HT1080 (cell line): ENCODE results near the gene SDCBP2. TPM values are rescaled to one million over a fixed set of nuclear protein-coding genes. Genes with fewer than 3 reads are reported as not detected.

Experiments used
- DNase-seq: peaks from one replicate; pipeline ENCODE4 v3.0.0-alpha.2; 2015; ENCODE audit warnings: low read depth
- total RNA-seq: library from RNA; depleted of rRNA; stranded (reverse); fragments of >200 nt; shearing (Covaris generic); gene quantifications from 2 replicates; pipeline ENCODE4 v1.2.3, GENCODE V29; 2014; rRNA removed

The SDCBP2 gene
- total RNA-seq, 1 experiment from 2014 or later: 1.1 TPM

DNA sequence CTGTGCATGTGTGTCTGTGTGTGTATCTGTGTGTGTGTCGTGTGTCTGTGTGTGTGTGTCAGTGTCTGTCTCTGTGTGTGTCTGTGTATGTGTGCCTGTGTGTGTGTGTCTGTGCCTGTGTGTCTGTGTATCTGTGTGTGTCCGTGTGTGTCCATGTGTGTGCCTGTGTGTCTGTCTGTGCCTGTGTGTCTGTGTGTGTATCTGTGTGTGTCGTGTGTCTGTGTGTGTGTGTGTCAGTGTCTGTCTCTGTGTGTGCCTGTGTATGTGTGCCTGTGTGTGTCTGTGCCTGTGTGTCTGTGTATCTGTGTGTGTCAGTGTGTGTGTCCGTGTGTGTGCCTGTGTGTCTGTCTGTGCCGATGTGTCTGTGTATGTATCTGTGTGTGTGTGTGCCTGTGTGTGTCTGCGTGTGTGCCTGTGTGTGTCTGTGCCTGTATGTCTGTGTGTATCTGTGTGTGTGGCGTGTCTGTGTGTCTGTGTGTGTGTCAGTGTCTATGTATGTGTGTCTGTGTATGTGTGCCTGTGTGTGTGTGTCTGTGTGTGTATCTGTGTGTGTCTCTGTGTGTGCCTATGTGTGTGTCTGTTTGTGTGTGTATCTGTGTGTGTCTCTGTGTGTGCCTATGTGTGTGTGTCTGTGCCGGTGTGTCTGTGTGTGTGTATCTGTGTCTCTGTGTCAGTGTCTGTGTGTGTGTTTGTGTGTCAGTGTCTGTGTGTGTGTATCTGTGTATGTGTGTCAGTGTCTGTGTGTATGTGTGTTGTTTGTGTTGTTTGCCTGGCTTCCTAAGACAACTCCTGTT lies 51.2 kb downstream of the SDCBP2 start:
- no peak for DNase-seq

DNA sequence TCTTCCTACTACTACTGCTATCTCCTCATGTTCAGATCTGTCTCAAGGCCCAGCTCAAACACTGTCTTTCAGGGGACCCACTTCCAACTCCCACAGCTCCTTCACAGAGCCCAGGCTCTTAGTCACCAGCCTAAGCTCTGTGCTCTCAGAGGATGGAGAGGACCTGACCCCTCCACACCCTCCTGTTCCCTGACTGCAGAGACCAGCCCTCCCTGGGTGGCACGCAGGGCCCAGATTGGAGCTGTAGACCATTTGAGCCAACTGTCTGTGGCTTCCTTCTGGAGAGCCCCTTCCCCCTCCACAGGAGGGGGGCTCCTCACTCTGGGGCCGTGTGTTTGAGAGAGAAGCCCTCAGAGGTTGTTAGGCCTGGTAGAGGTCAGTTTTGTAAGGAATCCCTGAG lies 53.0 kb downstream of the SDCBP2 start:
- DNase-seq: no peak

DNA sequence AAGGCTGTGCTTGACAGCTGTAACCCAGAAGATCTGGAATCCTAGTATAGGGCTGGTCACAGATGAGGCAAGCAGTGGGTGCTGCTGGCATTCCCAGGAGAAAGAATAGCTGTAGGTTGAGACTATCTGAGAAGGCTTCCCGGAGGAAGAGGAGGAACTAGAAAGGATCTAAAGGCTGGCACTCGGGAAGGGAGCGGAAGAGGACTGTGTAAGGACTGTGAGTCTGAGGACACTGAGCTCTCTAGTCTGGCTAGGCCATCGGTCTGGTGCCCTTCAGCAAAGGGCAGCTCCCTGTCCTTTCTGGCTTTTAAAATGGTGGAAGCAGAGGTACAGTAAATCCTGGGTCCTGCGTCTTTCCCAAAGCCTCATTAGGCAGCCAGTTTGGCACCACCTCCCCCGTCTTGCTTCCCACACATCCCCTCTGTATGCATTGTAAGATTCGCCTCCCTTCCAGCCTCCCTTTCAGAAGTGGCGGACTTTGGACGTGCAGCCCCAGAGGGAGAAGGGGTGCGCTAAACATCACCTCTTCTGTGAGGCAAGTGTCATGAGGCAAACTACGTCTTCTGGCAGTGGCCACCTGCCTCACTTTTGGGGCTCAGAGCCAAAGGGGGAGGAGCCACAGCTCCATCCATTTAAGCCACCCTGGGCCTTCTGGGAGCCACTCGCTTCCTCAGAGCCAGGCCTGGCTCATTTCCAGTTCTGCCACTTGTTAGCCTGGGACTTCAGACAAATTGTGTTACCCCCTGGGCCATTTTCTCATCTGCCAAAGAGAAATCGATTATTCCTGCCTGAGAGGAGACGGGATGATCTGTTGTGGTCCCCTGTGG lies 54.2 kb downstream of the SDCBP2 start:
- no peak for DNase-seq

DNA sequence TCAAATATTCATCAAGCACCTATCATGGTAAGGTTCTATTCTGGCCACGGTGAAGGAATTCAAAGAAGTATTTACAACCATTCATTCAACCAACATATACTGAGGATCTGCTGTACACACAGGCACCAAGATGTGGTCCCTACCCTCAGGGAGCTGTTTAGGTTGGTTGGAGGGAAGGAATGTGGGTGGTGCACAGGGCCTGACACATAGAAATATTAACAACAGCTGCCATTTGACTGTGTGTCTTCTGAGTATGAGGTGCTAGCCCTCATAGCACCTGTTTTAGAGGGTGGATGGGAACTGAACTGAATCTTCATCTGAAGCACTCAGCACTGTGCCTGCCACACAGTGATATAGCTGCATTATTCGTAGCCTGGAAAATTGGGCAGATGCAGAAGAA lies 55.6 kb downstream of the SDCBP2 start:
- no peak for DNase-seq

DNA sequence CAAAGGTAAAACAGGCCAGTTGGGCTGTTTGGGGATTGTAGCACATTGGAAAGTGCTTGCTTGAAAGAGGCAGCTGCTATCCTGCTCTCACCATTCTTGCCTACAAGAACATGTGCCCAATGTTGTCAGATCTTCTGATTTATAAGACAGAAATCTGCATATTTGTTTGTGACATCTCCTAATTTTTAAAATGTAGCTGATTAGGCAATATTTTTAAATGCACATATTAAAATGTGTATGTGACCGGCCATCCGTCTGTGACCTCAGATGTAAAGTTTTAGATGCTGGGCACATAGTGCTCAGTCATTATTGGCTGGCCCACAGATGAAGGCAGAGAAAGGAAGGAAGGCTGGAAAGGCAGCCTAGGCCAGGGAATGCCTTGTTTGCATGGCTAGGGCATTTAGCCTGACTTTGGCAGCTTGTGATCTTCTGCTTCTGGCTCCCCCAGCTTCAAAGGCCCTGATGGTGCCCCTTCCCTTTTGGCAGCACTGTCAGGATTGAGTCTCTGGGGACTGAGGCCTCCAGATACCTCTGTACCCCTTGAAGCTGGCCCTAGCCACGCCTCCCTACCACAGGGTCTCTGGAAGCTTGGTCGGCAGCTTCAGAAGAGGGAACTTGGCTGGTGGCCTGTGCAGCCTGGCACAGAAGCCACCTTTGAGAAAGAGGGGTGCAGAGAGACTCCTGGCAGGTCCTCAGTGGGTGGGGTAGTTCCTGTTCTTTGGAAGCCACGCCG lies 56.4 kb downstream of the SDCBP2 start:
- no peak for DNase-seq

DNA sequence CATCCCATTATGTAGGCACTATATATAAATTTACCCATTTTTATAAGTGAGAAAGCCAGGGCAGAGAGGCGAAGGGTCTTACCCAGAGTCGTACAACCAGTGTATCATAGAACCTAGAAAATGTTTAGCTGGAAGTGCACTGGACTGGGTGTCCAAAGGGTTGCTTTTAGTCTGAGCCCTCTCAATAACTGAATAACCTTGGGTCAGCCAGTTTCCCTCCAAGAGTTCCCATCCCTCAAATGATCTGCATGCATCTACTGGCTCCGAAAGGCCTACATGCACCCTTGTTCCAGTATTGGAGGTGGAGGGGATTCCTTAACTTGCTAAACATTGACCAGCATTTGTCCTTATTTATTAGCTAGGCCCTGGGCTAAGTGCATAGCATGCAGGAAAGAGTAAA lies 59.1 kb downstream of the SDCBP2 start:
- DNase-seq: no peak

DNA sequence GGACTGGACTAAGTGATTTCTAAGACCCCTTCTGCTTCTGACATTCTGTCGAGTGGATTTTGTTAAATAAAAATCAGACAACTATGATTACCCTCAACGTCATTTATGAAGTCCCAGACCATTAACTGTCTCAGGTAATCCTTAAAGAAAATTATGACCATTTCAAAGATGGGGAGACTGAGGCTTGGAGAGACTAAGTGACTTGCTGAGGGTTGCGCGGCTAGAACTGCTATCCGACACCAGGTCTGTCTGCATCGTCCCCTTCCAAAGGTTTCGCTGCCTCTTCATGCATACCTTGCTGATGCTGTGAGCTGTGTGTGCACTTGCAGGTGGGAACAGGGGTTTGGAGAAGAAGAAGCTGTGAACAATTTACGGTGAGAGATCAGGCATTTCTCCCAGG lies 59.7 kb downstream of the SDCBP2 start:
- no peak for DNase-seq

DNA sequence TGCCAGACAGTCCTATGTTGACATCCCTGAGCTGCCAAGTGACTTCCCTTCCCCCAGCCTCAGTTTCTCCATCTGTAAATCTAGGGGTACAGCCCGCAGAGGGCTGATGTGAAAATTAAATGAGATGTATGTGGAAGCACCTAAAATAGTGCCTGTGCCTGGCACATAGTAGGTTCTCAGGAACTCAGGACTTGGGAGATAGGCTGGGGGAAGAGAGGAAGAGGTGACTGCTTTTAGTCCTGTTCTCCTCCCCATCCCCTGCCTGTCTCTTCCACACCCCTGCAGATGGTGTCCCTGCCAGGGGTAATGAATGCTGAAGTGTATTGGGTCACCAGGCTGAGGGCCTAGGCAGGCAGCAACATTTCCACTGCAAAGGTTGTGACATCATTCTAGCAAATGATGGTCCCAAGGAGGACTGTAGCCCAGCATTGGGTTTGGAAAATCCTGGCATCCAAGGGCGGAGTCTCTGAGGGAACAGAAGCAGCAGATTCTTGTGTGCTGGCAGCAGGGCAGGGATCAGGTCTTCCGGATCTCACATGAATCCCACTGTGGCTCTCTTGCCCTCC lies 61.0 kb downstream of the SDCBP2 start:
- no peak for DNase-seq

DNA sequence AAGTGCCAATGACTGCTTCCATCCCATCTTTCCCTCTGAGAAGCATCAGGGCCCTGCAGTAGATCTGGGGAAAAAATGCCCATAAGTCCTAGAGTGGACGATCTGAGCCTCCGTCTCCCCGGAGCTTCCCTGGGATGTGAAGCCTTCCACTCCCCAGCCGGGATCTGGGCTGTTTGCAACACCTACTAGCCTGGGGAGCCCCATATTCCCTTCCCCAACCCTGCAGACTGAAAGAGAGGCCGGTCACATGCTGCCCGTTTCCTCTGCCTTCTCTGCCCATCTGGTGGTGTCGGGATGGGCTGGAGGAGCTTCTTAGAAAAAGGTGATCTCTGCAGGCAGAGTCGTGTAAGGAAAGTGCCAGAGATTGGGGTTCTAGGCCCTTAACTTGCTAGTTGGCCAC lies 61.8 kb downstream of the SDCBP2 start:
- no peak for DNase-seq

DNA sequence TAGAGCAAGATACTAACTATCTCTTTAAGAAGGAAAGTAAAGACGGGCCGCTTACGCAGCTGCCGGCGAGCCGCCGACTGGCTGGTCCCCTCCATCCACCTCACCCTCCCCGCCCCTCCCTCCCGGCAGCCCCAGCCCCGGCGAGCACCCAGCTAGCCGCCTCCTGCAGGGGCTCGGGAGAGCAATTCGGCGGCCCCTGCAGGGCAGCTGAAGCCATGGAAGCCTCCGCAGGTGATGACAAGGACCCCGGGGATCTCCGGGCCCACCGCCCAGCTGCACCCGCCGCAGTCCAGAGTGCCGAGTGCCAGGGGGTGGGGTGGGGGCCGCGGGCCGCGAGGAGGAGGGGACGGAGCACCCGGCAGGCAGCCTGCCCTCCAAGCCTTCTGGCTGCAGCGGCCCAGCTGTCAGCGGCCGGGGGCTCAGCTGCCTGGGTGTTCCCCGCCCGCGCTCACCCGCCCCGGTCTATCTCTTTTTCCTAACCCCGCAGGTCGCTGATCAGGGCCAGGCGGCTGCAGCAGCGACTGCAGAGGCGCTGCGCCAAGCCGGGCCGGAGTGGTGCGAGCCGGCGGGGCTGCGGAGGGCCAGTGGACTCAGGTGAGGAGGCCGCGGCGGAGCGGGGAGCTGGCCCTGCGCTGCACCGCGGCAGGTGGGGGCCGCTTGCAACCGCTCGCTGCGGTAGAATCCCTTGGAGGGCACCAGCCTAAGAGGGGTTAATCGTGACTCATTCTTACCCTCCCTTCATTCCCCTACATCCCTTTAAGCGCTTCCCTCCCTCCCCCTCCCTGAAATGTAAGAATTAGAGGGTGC lies 62.6 kb downstream of the SDCBP2 start, which contains the start of gene SNPH:
Gene SNPH, plus strand, starts transcription at position 128 of the 807 bp plus-strand sequence. CDS start 29,946 bp downstream, outside the sequence.
- peak; percentile 87 for DNase-seq

DNA sequence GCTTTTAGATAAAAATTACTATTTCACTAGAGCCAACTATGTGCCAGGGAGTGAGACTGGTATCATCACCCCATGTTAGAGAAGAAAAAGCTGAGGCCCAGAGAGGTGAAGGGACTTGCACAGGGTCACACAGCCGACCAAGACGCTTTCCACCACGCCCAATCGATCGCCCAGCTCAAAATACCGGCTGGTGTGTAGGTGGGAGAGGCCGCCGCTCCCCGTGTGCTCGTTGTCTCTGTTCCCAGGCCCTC lies 63.1 kb downstream of the SDCBP2 start:
- DNase-seq: no peak

DNA sequence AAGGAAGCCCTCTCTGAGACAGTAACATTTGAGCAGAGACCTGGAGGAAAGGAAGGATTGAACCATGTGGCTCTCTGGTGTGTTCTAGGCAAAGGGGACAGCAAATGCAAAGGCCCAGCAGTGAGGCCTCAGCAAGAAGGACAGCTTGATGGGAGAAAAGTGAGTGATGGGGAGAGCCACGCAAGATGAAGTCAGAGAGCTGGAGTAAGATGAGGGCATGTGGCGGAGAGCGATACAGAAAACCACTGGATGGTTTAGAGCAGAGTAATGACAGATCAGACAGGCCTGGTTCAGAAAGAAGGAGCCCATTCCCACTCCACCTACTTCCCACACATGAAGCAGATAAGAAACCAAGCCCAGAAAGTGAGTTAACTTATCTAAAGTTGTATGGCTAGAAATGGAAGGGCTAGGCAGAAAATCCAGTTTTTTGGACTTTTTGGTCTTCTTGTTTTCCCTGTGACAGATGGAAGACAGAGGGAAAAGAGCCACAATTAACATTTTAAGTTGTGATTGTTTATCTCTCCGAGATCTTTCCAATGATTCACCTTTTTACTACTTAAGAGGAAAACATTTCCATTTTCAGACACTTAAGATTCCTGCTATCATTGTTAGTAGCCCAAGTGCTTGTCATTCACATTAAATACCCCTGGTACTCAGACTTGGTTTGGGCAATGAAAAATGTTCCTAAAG lies 63.6 kb downstream of the SDCBP2 start:
- DNase-seq: no peak

DNA sequence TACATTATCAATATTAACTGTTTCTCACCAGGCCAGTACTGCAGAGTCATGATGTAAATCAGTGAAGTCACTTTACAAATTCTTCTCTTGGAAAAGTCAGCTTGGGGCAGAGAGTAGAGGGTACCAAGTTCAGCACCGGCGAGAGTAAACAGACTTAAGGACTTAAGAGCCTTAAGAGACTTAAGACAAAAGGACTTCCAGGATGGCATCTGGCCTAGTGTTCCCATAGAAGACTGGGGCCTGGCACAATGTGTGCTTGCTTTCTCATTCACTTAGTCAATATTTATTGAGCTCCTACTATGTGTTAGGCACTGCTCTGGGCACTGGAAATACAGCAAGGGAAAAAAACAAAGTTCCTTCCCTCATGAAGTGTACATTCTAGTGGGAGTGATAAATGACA lies 64.2 kb downstream of the SDCBP2 start:
- DNase-seq: no peak

DNA sequence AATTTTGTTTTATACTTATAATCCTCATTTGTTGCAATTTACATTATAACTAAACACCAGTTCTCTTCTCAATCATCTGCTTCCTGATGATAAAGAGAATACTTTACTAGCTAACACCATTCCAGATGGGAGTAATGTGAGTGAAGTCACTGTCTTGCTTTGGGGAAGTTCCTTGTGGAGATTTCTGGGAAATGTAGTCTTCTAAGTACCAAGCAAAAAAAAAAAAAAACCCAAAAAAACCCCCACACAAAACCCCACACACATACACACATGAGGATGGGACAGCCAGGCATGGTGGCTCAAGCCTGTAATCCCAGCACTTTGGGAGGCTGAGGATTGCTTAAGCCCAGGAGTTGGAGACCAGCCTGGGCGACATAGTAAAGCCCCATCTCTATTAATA lies 65.1 kb downstream of the SDCBP2 start:
- DNase-seq: no peak

Other genes starting within 250 kb of the SDCBP2 start
- 50.3 and 75.2 TPM in 2 replicates for gene PSMF1, start 210.5 kb downstream of the SDCBP2 start, total RNA-seq
- 0.29 and 0.50 TPM in 2 replicates for gene TMEM74B, start 144.2 kb downstream of the SDCBP2 start, total RNA-seq
- not detected in 2 replicates for gene C20orf202, start 125.7 kb downstream of the SDCBP2 start, total RNA-seq
- 0.17 and 0.59 TPM in 2 replicates for gene RAD21L1, start 103.1 kb downstream of the SDCBP2 start, total RNA-seq
- gene SNPH, start 62.8 kb downstream of the SDCBP2 start, total RNA-seq: 7.3 and 7.8 TPM in 2 replicates
- 181 and 419 TPM in 2 replicates for gene FKBP1A, start 63.9 kb upstream of the SDCBP2 start, total RNA-seq
- gene NSFL1C, start 137.7 kb upstream of the SDCBP2 start, total RNA-seq: 34.6 and 48.4 TPM in 2 replicates
- not detected in 2 replicates for gene SIRPB2, start 162.3 kb upstream of the SDCBP2 start, total RNA-seq
- not detected in 2 replicates for gene SIRPD, start 228.6 kb upstream of the SDCBP2 start, total RNA-seq